BJ (cell line): ENCODE data around the gene SCYGR3. TPM values are rescaled to one million over a fixed set of nuclear protein-coding genes. Genes with fewer than 3 reads are reported as not detected.

Source experiments
- CTCF ChIA-PET: fragments of 350-600 bp; formaldehyde crosslinking; extraction: SDS; loops from one replicate; lab custom pipeline; 2021; ENCODE audit warnings: antibody characterized with exemption, inconsistent platforms; lab: Yijun Ruan, JAX
- POLR2A ChIA-PET: fragments of 300-600 bp; sonication (Branson Sonifier 250); formaldehyde crosslinking; extraction: SDS; loops from one replicate; lab custom pipeline; 2021; ENCODE audit warnings: antibody characterized with exemption; lab: Charles Lee
- DNase-seq: peaks from one replicate; pipeline ENCODE4 v3.0.0-alpha.2; 2011; ENCODE audit warnings: low read depth
- H3K27me3 ChIP-seq: 2 replicates; pipeline ENCODE4 v1.6.0; 2011; ENCODE audit warnings: low read length; ENCODE audit not compliant: control insufficient read depth, insufficient read depth
- H3K36me3 ChIP-seq: 2 replicates; pipeline ENCODE4 v1.5.1; 2011; ENCODE audit warnings: low read length; ENCODE audit not compliant: control insufficient read depth, insufficient read depth
- H3K4me3 ChIP-seq: 2 replicates; pipeline ENCODE4 v1.5.1; 2011; ENCODE audit warnings: low read depth, mild to moderate bottlenecking, control low read depth, low read length
- polyA plus RNA-seq: library from polyadenylated mRNA; depleted of rRNA; stranded (reverse); fragments of >200 nt; gene quantifications from 2 replicates; pipeline ENCODE4 v1.2.3, GENCODE V29; 2011
- TF ChIP-seq, protein P1 (sequence below): IDR thresholded peaks from 2 replicates; pipeline ENCODE4 v1.5.1; 2011; ENCODE audit warnings: low read depth, mild to moderate bottlenecking, control low read depth, inconsistent platforms, low read length, moderate library complexity; ENCODE audit not compliant: insufficient read depth

The SCYGR3 gene
- polyA plus RNA-seq, 1 experiment = not detected

DNA sequence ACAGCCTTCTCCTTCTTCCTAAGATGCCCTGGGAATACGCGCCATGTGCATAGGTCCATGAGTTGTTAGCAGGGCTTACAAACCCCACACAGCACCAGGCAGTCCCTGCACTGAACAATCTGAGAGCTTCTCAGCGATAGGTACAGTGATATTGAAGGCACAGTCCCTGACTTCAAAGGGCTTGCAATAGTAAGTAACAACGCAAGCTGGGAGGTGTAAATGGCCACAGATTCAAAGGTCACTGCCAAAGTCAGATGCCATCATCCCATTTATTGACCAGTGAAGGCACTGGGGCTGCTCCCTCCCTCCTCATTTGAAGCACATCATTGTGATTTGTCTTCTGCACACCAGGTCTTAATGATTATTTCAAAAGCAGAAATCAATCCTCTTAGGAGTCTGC, 541 bp upstream of the SCYGR3 start:
- Histone ChIP-seq H3K36me3 (no peaks in the 10 kb centered on the region), H3K27me3 (no peaks in the 10 kb centered on the region), H3K4me3 (no peak overlapping the region)
- ChIA-PET POLR2A (no interaction called here), CTCF (interaction anchor here (0.8 kb wide), 1 partner anchor 45 kb away, joined by 3 read pairs; no protein-coding TSS in a partner anchor)
- TF ChIP-seq, protein P1, sequence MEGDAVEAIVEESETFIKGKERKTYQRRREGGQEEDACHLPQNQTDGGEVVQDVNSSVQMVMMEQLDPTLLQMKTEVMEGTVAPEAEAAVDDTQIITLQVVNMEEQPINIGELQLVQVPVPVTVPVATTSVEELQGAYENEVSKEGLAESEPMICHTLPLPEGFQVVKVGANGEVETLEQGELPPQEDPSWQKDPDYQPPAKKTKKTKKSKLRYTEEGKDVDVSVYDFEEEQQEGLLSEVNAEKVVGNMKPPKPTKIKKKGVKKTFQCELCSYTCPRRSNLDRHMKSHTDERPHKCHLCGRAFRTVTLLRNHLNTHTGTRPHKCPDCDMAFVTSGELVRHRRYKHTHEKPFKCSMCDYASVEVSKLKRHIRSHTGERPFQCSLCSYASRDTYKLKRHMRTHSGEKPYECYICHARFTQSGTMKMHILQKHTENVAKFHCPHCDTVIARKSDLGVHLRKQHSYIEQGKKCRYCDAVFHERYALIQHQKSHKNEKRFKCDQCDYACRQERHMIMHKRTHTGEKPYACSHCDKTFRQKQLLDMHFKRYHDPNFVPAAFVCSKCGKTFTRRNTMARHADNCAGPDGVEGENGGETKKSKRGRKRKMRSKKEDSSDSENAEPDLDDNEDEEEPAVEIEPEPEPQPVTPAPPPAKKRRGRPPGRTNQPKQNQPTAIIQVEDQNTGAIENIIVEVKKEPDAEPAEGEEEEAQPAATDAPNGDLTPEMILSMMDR = no peak
- DNase-seq = no peak

DNA sequence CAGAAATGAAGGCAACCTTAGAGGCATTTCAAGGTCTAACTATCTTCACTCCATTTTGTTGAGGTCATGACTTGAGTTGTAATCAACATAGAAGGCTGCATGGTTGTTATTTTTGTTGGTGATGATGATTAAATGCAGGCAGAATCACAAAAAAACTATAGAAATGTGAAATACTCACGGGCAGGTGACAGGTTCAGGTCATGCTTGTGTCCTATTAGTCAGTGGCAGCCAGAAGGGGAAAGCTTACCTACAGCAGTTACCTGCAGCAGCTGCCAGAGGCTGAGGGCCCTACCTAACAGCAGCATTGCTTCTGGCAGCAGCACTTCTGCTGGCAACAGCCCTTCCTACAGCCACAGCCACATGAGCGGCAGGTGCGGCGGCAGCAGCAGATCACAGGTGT, 394 bp downstream of the SCYGR3 start:
- DNase-seq = no peak
- H3K4me3 ChIP-seq = no peak overlapping the region
- no peaks in the 10 kb centered on the region for H3K27me3 ChIP-seq
- ChIA-PET CTCF (no interaction called here), POLR2A (no interaction called here)
- no peaks in the 10 kb centered on the region for H3K36me3 ChIP-seq
- TF ChIP-seq, protein P1 = no peak

- no peak for DNase-seq
- ChIA-PET CTCF (no interaction called here), POLR2A (no interaction called here)
- Histone ChIP-seq H3K27me3 (no peaks in the 10 kb centered on the region), H3K36me3 (no peaks in the 10 kb centered on the region), H3K4me3 (no peak overlapping the region)
- TF ChIP-seq, protein P1 = no peak
These were observed 1.4 kb downstream of the SCYGR3 start for GRCh38 chr2:227613272-227613660.

DNA sequence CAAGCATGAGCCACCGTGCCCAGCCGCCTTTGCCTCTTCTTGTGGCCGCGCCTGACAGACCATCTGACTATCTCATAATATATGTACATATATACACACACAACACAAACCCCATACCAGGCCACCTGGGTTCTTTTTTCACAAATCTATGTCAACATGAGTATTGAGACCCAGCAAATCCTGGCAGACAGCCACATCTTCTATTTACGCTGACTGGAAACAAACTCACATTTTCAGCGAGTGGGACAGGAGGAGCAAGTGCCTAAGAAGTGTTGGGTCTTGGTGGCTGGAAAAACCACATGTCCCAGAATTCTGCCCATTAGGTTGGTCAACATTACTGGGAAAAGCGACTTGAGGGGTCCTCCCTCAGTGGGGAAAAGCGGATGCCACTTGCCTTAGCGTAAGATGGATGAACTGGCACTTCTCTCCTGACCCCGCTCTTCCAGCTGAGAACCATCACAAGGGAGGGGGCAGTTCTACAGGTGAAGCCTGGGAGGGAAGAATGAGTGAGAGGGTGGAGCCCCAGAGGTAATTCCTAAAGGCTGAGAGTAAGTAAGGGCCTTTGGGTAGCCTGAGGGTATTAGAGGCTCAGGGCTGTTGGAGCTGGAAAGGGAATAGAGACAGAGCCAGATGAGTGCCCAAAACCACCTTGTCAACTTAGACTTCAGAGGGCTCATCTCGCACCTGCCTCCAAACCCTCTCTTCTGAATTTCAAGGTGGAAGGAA, 1.9 kb downstream of the SCYGR3 start:
- TF ChIP-seq, protein P1 = no peak
- Histone ChIP-seq H3K4me3 (no peak overlapping the region), H3K36me3 (no peaks in the 10 kb centered on the region), H3K27me3 (no peaks in the 10 kb centered on the region)
- CTCF ChIA-PET = no interaction called here
- DNase-seq = no peak
- POLR2A ChIA-PET = no interaction called here

GRCh38 chr2:227610123-227610522, 4.5 kb downstream of the SCYGR3 start:
- no peak for DNase-seq
- ChIA-PET CTCF (no interaction called here), POLR2A (no interaction called here)
- H3K27me3 ChIP-seq = no peaks in the 10 kb centered on the region
- H3K36me3 ChIP-seq = no peaks in the 10 kb centered on the region
- H3K4me3 ChIP-seq = no peak overlapping the region
- TF ChIP-seq, protein P1 = no peak
